ENCODE results near the gene BICRAL.
A peak's percentile ranks its signal among the peaks of the same experiment; 100 is the strongest.

DNA sequence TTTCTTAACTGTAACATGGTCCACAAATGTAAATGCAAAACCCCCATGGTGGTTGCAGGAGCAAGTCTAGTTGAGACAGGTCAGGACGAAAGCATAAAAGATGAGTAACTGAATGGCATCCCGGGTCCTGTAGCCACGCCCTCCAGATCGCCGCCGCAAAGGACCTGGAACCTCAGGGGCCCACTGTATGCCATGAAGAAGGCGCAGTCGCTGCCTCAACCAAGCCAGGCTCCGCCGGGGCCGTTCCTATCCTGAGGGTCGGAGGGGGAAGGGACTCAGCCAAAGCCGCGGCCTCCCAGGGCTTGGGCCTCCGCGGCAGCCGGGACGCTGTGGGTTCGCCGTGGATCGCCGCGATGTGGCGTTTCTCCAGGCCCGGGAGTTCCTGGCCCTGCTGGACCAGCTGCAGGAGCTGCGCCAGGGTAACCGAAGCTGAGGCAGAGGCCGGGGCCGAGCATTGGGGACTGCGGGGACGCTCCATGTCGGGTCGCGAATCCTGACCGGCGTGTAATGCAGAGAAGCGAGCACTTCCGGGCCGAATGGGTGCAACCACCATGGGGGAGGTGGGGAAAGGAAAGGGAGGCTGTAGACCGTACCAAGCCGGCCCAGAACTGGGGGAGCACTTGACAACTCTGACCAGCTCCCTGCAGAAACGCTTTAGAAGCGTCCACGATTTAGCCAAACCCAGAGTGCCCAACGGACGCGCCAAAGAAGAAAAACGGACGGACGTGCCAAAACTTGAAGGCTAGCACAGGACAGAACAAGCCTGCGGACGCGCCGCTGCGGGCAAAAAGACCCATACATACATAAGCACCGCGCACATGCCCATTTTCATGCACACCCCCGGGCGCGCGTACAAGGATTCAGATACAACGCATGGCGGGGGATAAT is 108.7 kb downstream of the BICRAL start:
- TF ChIP-seq POLR2A (IDR thresholded peaks at IDR 0.05): peak; percentile 41
- no peak for TF ChIP-seq CTCF (IDR thresholded peaks at IDR 0.05)

Data from breast epithelium (tissue), 3 donors.